Left ventricle myocardium inferior (tissue), 1 donor: ENCODE measurements around the gene RABEP1. TPM values are rescaled to one million over a fixed set of nuclear protein-coding genes. Genes with fewer than 3 reads are reported as not detected.

Experiments used
- DNase-seq: peaks from one replicate; pipeline ENCODE4 v3.0.0-alpha.2; 2020
- H3K27ac ChIP-seq: fragments of 200-600 bp; replicated peaks from 2 replicates; pipeline ENCODE4 v1.8.0; 2021
- H3K27me3 ChIP-seq: fragments of 200-600 bp; 2 replicates; pipeline ENCODE4 v1.8.0; 2021; ENCODE audit warnings: low read depth
- H3K36me3 ChIP-seq: fragments of 200-600 bp; 2 replicates; pipeline ENCODE4 v1.8.0; 2021
- H3K4me1 ChIP-seq: fragments of 200-600 bp; 2 replicates; pipeline ENCODE4 v1.8.0; 2021
- H3K4me3 ChIP-seq: fragments of 200-600 bp; 2 replicates; pipeline ENCODE4 v1.8.0; 2021; ENCODE audit warnings: mild to moderate bottlenecking, moderate library complexity
- H3K9me3 ChIP-seq: fragments of 200-600 bp; replicated peaks from 2 replicates; pipeline ENCODE4 v1.8.0; 2021
- CTCF ChIP-seq: fragments of 200-600 bp; IDR thresholded peaks from 2 replicates; pipeline ENCODE4 v1.8.0; 2021; ENCODE audit warnings: antibody characterized with exemption, mild to moderate bottlenecking, borderline replicate concordance
- intact Hi-C: fragments of 100-400 bp; cut with micrococcal nuclease; formaldehyde crosslinking; loops from one replicate; pipeline ENCODE4 v1.11.0; 2022
- total RNA-seq: library from RNA; stranded (reverse); fragmentation: NEBNext Ultra II Directional; extraction: Animal tissue kit (Norgen Biotek cat#: 25700); gene quantifications from one replicate; pipeline ENCODE4 v1.2.1, GENCODE V29; 2021
- donor health status: DM: no; HTN: yes; CAD: no; lungs with severe emphysema.

The RABEP1 gene
- total RNA-seq, 1 donor from 2014 or later: 60.6 TPM

GRCh38 chr17:5364696-5365095, 82.6 kb downstream of the RABEP1 start:
- Histone ChIP-seq H3K4me1 (no peaks in the 10 kb centered on the region), H3K27me3 (no peaks in the 10 kb centered on the region), H3K27ac (no peak overlapping the region), H3K36me3 (peaks cover 85% of the 10 kb centered on the region), H3K9me3 (no peaks in the 10 kb centered on the region), H3K4me3 (no peak overlapping the region)
- no peak for TF ChIP-seq CTCF
- DNase-seq: no peak
- intact Hi-C loops: no loop called here

DNA sequence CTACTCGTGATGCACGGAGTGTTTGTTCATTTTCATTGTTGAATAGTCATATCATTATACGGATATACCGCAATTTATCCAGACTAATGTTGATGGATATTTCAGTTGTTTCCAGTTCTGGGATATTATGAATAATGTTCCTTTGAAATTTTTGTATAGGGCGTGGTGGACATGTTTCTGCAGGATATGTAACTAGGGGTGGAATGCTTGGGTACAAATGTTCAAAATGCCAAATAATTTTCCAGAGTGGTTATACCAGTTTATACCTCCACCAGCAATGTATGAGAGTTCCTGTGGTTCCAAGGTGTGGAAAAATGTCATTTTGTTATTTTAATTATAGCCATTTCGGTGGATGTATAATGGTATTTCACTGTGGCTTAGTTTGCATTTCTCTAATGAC, 83.7 kb downstream of the RABEP1 start:
- DNase-seq: no peak
- no peak for TF ChIP-seq CTCF
- H3K4me3 ChIP-seq: no peak overlapping the region
- H3K36me3 ChIP-seq: peaks cover 84% of the 10 kb centered on the region
- no peaks in the 10 kb centered on the region for H3K9me3 ChIP-seq
- no peaks in the 10 kb centered on the region for H3K4me1 ChIP-seq
- intact Hi-C loops: no loop called here
- no peak overlapping the region for H3K27ac ChIP-seq
- H3K27me3 ChIP-seq: no peaks in the 10 kb centered on the region

DNA sequence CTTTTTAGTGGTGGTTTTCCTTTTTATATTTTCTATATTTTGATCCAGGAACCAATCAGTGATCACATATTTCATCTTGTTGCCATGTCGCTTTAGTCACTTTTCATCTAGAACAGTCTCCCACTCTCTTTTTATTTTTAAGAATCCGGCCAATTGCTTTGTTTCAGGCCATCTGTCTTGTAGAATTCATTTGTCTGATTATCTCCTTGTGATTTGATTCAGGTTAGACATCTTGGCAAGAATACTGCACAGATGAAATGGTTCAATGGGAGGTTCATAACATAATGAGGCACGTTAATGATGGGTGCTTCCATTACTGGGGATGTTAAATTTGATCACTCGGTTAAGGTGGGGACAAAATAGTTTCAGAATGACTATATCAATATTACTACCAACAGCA, 88.3 kb downstream of the RABEP1 start:
- Histone ChIP-seq H3K4me3 (no peak overlapping the region), H3K27me3 (no peaks in the 10 kb centered on the region), H3K36me3 (peaks cover 94% of the 10 kb centered on the region), H3K9me3 (no peaks in the 10 kb centered on the region), H3K4me1 (no peaks in the 10 kb centered on the region), H3K27ac (no peak overlapping the region)
- no peak for TF ChIP-seq CTCF
- intact Hi-C loops: no loop called here
- DNase-seq: no peak

DNA sequence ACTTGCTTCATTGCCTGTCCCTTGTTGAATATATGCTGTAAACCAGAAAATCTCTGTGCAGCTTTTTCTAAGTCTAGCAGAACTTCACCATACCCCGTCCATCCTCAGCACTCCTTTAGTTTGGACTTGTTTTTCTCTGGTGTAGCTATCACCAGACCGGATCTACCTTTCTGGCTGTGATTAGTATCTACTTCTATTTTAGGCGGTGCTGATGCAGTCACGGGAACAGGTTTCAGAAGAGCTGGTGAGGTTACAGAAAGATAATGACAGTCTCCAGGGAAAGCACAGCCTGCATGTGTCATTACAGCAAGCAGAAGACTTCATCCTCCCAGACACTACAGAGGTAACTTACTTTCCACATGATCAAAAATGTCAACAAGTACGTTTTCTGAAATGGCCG, 91.0 kb downstream of the RABEP1 start:
- Histone ChIP-seq H3K36me3 (peaks cover 97% of the 10 kb centered on the region), H3K9me3 (no peaks in the 10 kb centered on the region), H3K4me3 (no peak overlapping the region), H3K27ac (no peak overlapping the region), H3K4me1 (no peaks in the 10 kb centered on the region), H3K27me3 (no peaks in the 10 kb centered on the region)
- intact Hi-C loops: no loop called here
- TF ChIP-seq CTCF: no peak
- no peak for DNase-seq

DNA sequence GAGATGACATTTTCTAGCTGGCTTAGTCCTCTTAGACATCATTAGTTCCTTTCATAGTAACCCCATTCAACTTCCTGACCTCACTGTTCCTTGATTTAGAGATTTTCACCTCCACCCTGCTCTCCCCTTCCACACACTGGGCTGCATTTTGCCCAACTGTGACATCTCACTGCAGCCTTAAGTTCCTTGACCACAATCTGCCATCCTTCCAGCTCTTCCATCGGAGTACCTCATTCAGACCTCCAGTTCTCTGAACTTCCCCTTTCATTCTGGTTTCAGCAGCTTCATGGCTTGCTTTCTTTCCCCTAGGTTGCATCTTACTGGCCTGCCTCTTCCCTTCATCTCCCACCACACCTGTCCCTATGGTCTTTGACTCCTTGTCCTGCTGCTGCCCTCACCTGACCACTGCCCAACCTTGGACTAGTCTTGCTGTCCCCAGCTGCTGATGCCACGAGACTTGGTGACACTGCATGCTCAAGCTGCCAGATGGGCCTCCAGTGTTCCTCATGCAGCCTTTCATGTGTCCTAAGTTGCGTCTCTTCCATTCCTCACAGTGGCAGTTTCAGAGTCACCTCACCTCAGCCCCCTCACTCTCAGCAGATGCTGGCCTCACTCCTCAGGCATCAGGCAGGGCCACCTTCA, 96.6 kb downstream of the RABEP1 start:
- H3K27me3 ChIP-seq: no peaks in the 10 kb centered on the region
- TF ChIP-seq CTCF: no peak
- DNase-seq: no peak

More for the DNA sequence above, 96.6 kb downstream of the RABEP1 start:
- Histone ChIP-seq H3K27ac (no peak overlapping the region), H3K4me1 (no peaks in the 10 kb centered on the region), H3K9me3 (no peaks in the 10 kb centered on the region), H3K36me3 (peaks cover 100% of the 10 kb centered on the region), H3K4me3 (no peak overlapping the region)
- intact Hi-C loops: no loop called here
